Measurements from ENCODE around the gene ESD. TPM values are rescaled to one million over a fixed set of nuclear protein-coding genes. Genes with fewer than 3 reads are reported as not detected.

Gene ESD
- total and polyA plus RNA-seq, 2 experiments from 2014 or later: 61.0 to 123 TPM

DNA sequence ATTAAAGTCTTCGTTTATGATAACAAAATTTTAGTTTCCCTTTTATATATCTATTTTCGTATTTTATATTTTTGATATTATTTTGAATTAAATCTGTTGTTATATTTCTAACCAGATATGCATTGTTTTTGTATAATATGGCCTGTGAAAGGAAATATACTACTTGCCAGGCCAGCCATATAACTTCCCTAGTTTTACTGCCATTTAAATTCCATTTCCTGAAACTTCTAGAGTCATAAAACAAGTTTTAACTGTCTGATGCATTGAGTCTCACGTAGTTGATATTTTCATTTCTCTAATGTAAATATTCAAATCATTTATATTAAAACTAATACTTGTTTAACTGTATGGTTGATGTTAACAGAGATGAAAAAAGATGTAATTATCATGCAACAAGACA is 13.5 kb downstream of the ESD start:
- no peak for ATAC-seq
- Mint-ChIP-seq H3K27me3 (ENCODE audit: insufficient read depth, low read depth, poor library complexity) (no peaks in the 10 kb centered on the region), H3K9me3 (no peaks in the 10 kb centered on the region), H3K4me1 (no peaks in the 10 kb centered on the region), H3K36me3 (ENCODE audit: low read depth) (peaks cover 37% of the 10 kb centered on the region; the same call in 2 of the 3 replicates), H3K4me3 (no peak overlapping the region), H3K27ac (no peak overlapping the region)
- TF ChIP-seq JUNB (IDR thresholded peaks at IDR 0.05; ENCODE audit: unreplicated experiment) (no peak), ZNF331 (CRISPR knock-in tag; IDR thresholded peaks at IDR 0.05; ENCODE audit: low read depth) (no peak), ETS1 (IDR thresholded peaks at IDR 0.05) (no peak), ZNF114 (CRISPR knock-in tag; IDR thresholded peaks at IDR 0.05) (no peak), STAT1 (IDR thresholded peaks at IDR 0.05; ENCODE audit: unreplicated experiment) (no peak), NANOG (IDR thresholded peaks at IDR 0.05; ENCODE audit: borderline replicate concordance) (no peak), EZH2phosphoT487 (IDR thresholded peaks at IDR 0.05; ENCODE audit: unreplicated experiment) (no peak), EZH2 (IDR thresholded peaks at IDR 0.05; ENCODE audit: low read depth, unreplicated experiment) (no peak), CTCF (conservative IDR thresholded peaks at IDR 0.05; ENCODE audit: low read depth in 2 of 2) (no peak), POLR2AphosphoS5 (IDR thresholded peaks at IDR 0.05; ENCODE audit: low read depth) (no peak), CREB1 (CRISPR knock-in tag; IDR thresholded peaks at IDR 0.05; ENCODE audit: low read depth) (no peak)
- TF ChIP-seq, protein P1, sequence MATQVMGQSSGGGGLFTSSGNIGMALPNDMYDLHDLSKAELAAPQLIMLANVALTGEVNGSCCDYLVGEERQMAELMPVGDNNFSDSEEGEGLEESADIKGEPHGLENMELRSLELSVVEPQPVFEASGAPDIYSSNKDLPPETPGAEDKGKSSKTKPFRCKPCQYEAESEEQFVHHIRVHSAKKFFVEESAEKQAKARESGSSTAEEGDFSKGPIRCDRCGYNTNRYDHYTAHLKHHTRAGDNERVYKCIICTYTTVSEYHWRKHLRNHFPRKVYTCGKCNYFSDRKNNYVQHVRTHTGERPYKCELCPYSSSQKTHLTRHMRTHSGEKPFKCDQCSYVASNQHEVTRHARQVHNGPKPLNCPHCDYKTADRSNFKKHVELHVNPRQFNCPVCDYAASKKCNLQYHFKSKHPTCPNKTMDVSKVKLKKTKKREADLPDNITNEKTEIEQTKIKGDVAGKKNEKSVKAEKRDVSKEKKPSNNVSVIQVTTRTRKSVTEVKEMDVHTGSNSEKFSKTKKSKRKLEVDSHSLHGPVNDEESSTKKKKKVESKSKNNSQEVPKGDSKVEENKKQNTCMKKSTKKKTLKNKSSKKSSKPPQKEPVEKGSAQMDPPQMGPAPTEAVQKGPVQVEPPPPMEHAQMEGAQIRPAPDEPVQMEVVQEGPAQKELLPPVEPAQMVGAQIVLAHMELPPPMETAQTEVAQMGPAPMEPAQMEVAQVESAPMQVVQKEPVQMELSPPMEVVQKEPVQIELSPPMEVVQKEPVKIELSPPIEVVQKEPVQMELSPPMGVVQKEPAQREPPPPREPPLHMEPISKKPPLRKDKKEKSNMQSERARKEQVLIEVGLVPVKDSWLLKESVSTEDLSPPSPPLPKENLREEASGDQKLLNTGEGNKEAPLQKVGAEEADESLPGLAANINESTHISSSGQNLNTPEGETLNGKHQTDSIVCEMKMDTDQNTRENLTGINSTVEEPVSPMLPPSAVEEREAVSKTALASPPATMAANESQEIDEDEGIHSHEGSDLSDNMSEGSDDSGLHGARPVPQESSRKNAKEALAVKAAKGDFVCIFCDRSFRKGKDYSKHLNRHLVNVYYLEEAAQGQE (IDR thresholded peaks at IDR 0.05; ENCODE audit: unreplicated experiment): no peak
- TF ChIP-seq, protein P2, sequence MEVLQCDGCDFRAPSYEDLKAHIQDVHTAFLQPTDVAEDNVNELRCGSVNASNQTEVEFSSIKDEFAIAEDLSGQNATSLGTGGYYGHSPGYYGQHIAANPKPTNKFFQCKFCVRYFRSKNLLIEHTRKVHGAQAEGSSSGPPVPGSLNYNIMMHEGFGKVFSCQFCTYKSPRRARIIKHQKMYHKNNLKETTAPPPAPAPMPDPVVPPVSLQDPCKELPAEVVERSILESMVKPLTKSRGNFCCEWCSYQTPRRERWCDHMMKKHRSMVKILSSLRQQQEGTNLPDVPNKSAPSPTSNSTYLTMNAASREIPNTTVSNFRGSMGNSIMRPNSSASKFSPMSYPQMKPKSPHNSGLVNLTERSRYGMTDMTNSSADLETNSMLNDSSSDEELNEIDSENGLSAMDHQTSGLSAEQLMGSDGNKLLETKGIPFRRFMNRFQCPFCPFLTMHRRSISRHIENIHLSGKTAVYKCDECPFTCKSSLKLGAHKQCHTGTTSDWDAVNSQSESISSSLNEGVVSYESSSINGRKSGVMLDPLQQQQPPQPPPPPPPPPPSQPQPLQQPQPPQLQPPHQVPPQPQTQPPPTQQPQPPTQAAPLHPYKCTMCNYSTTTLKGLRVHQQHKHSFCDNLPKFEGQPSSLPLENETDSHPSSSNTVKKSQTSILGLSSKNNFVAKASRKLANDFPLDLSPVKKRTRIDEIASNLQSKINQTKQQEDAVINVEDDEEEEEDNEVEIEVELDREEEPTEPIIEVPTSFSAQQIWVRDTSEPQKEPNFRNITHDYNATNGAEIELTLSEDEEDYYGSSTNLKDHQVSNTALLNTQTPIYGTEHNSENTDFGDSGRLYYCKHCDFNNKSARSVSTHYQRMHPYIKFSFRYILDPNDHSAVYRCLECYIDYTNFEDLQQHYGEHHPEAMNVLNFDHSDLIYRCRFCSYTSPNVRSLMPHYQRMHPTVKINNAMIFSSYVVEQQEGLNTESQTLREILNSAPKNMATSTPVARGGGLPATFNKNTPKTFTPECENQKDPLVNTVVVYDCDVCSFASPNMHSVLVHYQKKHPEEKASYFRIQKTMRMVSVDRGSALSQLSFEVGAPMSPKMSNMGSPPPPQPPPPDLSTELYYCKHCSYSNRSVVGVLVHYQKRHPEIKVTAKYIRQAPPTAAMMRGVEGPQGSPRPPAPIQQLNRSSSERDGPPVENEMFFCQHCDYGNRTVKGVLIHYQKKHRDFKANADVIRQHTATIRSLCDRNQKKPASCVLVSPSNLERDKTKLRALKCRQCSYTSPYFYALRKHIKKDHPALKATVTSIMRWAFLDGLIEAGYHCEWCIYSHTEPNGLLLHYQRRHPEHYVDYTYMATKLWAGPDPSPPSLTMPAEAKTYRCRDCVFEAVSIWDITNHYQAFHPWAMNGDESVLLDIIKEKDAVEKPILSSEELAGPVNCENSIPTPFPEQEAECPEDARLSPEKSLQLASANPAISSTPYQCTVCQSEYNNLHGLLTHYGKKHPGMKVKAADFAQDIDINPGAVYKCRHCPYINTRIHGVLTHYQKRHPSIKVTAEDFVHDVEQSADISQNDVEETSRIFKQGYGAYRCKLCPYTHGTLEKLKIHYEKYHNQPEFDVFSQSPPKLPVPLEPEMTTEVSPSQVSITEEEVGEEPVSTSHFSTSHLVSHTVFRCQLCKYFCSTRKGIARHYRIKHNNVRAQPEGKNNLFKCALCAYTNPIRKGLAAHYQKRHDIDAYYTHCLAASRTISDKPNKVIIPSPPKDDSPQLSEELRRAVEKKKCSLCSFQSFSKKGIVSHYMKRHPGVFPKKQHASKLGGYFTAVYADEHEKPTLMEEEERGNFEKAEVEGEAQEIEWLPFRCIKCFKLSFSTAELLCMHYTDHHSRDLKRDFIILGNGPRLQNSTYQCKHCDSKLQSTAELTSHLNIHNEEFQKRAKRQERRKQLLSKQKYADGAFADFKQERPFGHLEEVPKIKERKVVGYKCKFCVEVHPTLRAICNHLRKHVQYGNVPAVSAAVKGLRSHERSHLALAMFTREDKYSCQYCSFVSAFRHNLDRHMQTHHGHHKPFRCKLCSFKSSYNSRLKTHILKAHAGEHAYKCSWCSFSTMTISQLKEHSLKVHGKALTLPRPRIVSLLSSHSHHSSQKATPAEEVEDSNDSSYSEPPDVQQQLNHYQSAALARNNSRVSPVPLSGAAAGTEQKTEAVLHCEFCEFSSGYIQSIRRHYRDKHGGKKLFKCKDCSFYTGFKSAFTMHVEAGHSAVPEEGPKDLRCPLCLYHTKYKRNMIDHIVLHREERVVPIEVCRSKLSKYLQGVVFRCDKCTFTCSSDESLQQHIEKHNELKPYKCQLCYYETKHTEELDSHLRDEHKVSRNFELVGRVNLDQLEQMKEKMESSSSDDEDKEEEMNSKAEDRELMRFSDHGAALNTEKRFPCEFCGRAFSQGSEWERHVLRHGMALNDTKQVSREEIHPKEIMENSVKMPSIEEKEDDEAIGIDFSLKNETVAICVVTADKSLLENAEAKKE (CRISPR knock-in tag; IDR thresholded peaks at IDR 0.05): no peak
- H3K4me3 ChIP-seq: no peak overlapping the region
- no peak for DNase-seq (ENCODE audit: low spot score)
- H3F3A ChIP-seq (replicated peaks; ENCODE audit: low read depth): no peaks in the 10 kb centered on the region
- no peaks in the 10 kb centered on the region for H3K4me1 ChIP-seq (ENCODE audit: insufficient read depth)
- no peak overlapping the region for H2AFZ ChIP-seq
- 0 out of 2 replicates have a peak, but pooled peaks cover 2% of the 10 kb centered on the region for H4K20me1 ChIP-seq (replicated peaks; ENCODE audit: insufficient read depth)
- H3K36me3 ChIP-seq (ENCODE audit: insufficient read depth): peaks cover 6% of the 10 kb centered on the region; the same call in 1 of the 2 replicates
- no peaks in the 10 kb centered on the region for H3K27me3 ChIP-seq (ENCODE audit: insufficient read depth)
- no peak overlapping the region for H3K27ac ChIP-seq (ENCODE audit: low read depth)
- H3K4me2 ChIP-seq: no peak overlapping the region
- no peaks in the 10 kb centered on the region for H3K9me2 ChIP-seq (ENCODE audit: insufficient read depth)
- no peaks in the 10 kb centered on the region for H3K79me2 ChIP-seq (replicated peaks; ENCODE audit: insufficient read depth)
